K562 (cell line): ENCODE results near the gene TTC8. TPM values are rescaled to one million over a fixed set of nuclear protein-coding genes. Genes with fewer than 3 reads are reported as not detected.

Experiments used
- ATAC-seq: fragments of 200-7000 bp; cut with Tn5 transposase; 3 replicates; pipeline ENCODE4 v1.9.1; 2020; ENCODE audit warnings: moderate library complexity
- BruUV-seq: library from RNA; stranded (reverse); fragments of 400-500 nt; replicated peaks from 2 replicates; lab custom pipeline; 2021; lab: Mats Ljungman, UMichigan
- CTCF ChIA-PET: fragments of 300-600 bp; formaldehyde crosslinking; extraction: SDS; loops from one replicate; lab custom pipeline; 2021; ENCODE audit warnings: low intra/inter-chr PET ratio; lab: Yijun Ruan, JAX
- POLR2A ChIA-PET: fragments of 300-600, 350-650 bp; sonication (Branson Sonifier 250); formaldehyde crosslinking; extraction: SDS; loops from one replicate; lab custom pipeline; 2021; ENCODE audit warnings: antibody characterized with exemption, inconsistent platforms; lab: Yijun Ruan, JAX
- DNase-seq, 4 experiments: peaks; one replicate each; pipeline versions ENCODE4 v3.0.0 to v3.0.0-alpha.2; 2011 to 2018; ENCODE audit warnings: low spot score in 3 of 4, mixed read lengths in 3 of 4; ENCODE audit errors: extremely low read depth in 1 of 4
- FAIRE-seq: peaks from 2 replicates; lab custom pipeline; 2011; peaks lifted over from hg19 to GRCh38; lab: Jason Lieb, UNC
- H2AFZ ChIP-seq: 2 replicates; pipeline ENCODE4 v1.6.0; 2011; ENCODE audit warnings: low read depth, low read length, control low read depth, inconsistent platforms
- H3K27ac ChIP-seq: fragments of 200-600 bp; 3 replicates; pipeline ENCODE4 v1.8.0; 2011; ENCODE audit warnings: low read depth, mild to moderate bottlenecking, control low read depth, inconsistent platforms, low read length, moderate library complexity, mixed read lengths; ENCODE audit errors: extremely low read depth
- H3K27me3 ChIP-seq, 2 experiments: fragments of 300-600 bp in 1 of 2; 2 replicates in 1 of 2; 3 replicates in 1 of 2; pipeline versions ENCODE4 v1.6.0 to v1.8.0; 2011; ENCODE audit warnings: inconsistent platforms in 2 of 2, low read length in 2 of 2, mild to moderate bottlenecking in 1 of 2, mixed read lengths in 1 of 2, moderate library complexity in 1 of 2; ENCODE audit not compliant: control insufficient read depth in 2 of 2, insufficient read depth in 2 of 2
- H3K36me3 ChIP-seq: fragments of 300-600 bp; 3 replicates; pipeline ENCODE4 v1.8.0; 2011; ENCODE audit warnings: mild to moderate bottlenecking, low read length, inconsistent platforms; ENCODE audit not compliant: control insufficient read depth, insufficient read depth
- H3K4me1 ChIP-seq, 2 experiments: fragments of 200-600 bp in 1 of 2; replicated peaks in 1 of 2; 2 replicates in 1 of 2; 3 replicates in 1 of 2; pipeline versions ENCODE4 v1.5.1 to v1.8.0; 2011; ENCODE audit warnings: inconsistent platforms in 2 of 2, low read length in 2 of 2, mild to moderate bottlenecking in 1 of 2, mixed read lengths in 1 of 2, moderate library complexity in 1 of 2; ENCODE audit not compliant: control insufficient read depth in 2 of 2, insufficient read depth in 2 of 2
- H3K4me2 ChIP-seq: 2 replicates; pipeline ENCODE4 v1.6.1; 2011; ENCODE audit warnings: low read length, control low read depth, inconsistent platforms, mixed read lengths; ENCODE audit not compliant: insufficient read depth
- H3K4me3 ChIP-seq: fragments of 200-600 bp; sonication (generic), shearing (Covaris generic); 2 replicates; pipeline ENCODE4 v1.5.1; 2016; ENCODE audit warnings: control low read depth, inconsistent platforms
- H3K79me2 ChIP-seq: fragments of 200-600 bp; 3 replicates; pipeline ENCODE4 v1.8.0; 2011; ENCODE audit warnings: low read length, inconsistent platforms; ENCODE audit not compliant: control insufficient read depth, insufficient read depth
- H3K9ac ChIP-seq, 2 experiments: 2 replicates each; pipeline versions ENCODE4 v1.6.0 to v1.6.1; 2011; ENCODE audit warnings: low read depth in 2 of 2, low read length in 2 of 2, control low read depth in 1 of 2, inconsistent platforms in 1 of 2, mild to moderate bottlenecking in 1 of 2, mixed read lengths in 1 of 2; ENCODE audit not compliant: insufficient read depth in 1 of 2
- H3K9me1 ChIP-seq: one replicate; pipeline ENCODE4 v1.6.0; 2011; ENCODE audit warnings: inconsistent platforms, mild to moderate bottlenecking, low read length, moderate library complexity; ENCODE audit not compliant: control insufficient read depth, insufficient read depth
- H3K9me3 ChIP-seq: replicated peaks from 2 replicates; pipeline ENCODE4 v1.5.1; 2011; ENCODE audit warnings: low read depth, low read length, inconsistent platforms; ENCODE audit not compliant: control insufficient read depth, insufficient read depth
- H4K20me1 ChIP-seq: replicated peaks from 2 replicates; pipeline ENCODE4 v1.6.1; 2011; ENCODE audit warnings: low read length, inconsistent platforms, mixed read lengths; ENCODE audit not compliant: control insufficient read depth, insufficient read depth
- COPS2 ChIP-seq: fragments of 450-650 bp; conservative IDR thresholded peaks from 2 replicates; pipeline ENCODE4 v1.6.1; 2016; ENCODE audit warnings: mild to moderate bottlenecking, moderate library complexity
- KLF6 ChIP-seq: fragments of 250-450 bp; sonication (Bioruptor Pico); IDR thresholded peaks from 2 replicates; pipeline ENCODE4 v1.4.0; 2020; ENCODE audit warnings: mild to moderate bottlenecking, moderate library complexity, borderline replicate concordance
- TEAD2 ChIP-seq: fragments of 450-650 bp; IDR thresholded peaks from 2 replicates; pipeline ENCODE4 v1.6.1; 2016; ENCODE audit warnings: missing genetic modification characterization, control low read depth, missing compliant biosample characterization
- ZC3H8 ChIP-seq: fragments of 450-650 bp; IDR thresholded peaks from 2 replicates; pipeline ENCODE4 v1.6.1; 2017
- ZNF76 ChIP-seq: fragments of 250-450 bp; sonication (Bioruptor Pico); IDR thresholded peaks from 2 replicates; pipeline ENCODE4 v1.4.0; 2020; ENCODE audit warnings: mild to moderate bottlenecking, moderate library complexity, borderline replicate concordance
- WGBS: fragments of 100-300 bp; shearing (Covaris generic); methylation state at CpG from one replicate; pipeline ENCODE4 v1.1.6; 2016; ENCODE audit warnings: low coverage, mixed read lengths; ENCODE audit not compliant: insufficient coverage; ENCODE audit errors: missing lambda C conversion rate; 5-methylcytosine and 5-hydroxymethylcytosine counted together
- in situ Hi-C: fragments of 300-500 bp; cut with MboI; formaldehyde crosslinking; loops from 4 replicates; pipeline ENCODE4 v1.15.0; 2018; ENCODE audit warnings: inconsistent platforms, mixed read lengths
- intact Hi-C: fragments of 100-400 bp; cut with micrococcal nuclease; formaldehyde crosslinking; loops from 2 replicates; pipeline ENCODE4 v1.14.2; 2022
- polyA plus RNA-seq, 8 experiments: library from polyadenylated mRNA; depleted of rRNA in 4 of 8; stranded (reverse) in 5 of 8; unstranded in 3 of 8; fragments of >200 nt; fragmentation: Nextera tagmentation in 2 of 8; fragmentation: Illumina TruSeq in 1 of 8; extraction: Ambion mirVana in 2 of 8; extraction: Trizol in 1 of 8; gene quantifications; 2 replicates each; pipeline versions ENCODE4 v1.2.1 to v1.2.3, GENCODE V29; 2011 to 2014; ENCODE audit warnings: inconsistent platforms in 1 of 8, missing spikeins in 1 of 8
- total RNA-seq, 7 experiments: library from RNA; depleted of rRNA in 6 of 7; stranded (reverse); fragments of >200 nt in 6 of 7; fragmentation: Illumina TruSeq in 2 of 7; extraction: Trizol in 2 of 7; gene quantifications; 2 replicates each; pipeline versions ENCODE4 v1.2.1 to v1.2.3, GENCODE V29; 2011 to 2021; ENCODE audit warnings: low replicate concordance in 1 of 7
- TF ChIP-seq, protein P1 (sequence below): sonication (generic); formaldehyde crosslinking; IDR thresholded peaks from 2 replicates; pipeline ENCODE4 v1.8.1; 2023; ENCODE audit warnings: mild to moderate bottlenecking, missing genetic modification reagents, moderate library complexity

Gene TTC8
- total and polyA plus RNA-seq, 9 of the 15 experiments (the other 6 are each of a cell fraction or from before 2014, with no cell fraction given), result 7.3 to 22.7 (median 9.6) TPM

DNA sequence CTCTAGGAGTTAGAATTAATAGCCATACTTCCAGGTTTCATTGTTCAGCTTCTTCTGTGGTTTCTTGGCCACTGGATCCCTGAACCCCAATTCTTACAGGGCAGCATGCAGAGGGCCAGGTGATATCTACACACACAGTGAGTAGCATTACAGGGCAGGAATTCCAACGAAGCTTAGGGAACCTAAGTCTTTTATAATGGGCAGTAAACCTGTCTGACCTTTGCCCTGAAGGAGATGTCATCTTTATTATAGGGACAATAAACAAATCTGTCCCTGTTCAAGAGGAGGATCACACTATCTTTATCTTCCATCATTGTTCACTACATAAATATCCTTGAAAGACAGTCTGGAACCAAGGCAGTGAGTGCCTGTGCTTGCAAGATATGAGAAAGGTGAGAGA, 20.0 kb upstream of the TTC8 start:
- Histone ChIP-seq H2AFZ (no peak overlapping the region), H3K79me2 (no peaks in the 10 kb centered on the region), H4K20me1 (no peaks in the 10 kb centered on the region), H3K27ac (no peak overlapping the region), H3K27me3 (no peaks in the 10 kb centered on the region), H3K4me2 (no peak overlapping the region), H3K9me3 (no peaks in the 10 kb centered on the region), H3K4me3 (no peak overlapping the region), H3K9ac (no peak overlapping the region), H3K36me3 (no peaks in the 10 kb centered on the region), H3K4me1 (no peaks in the 10 kb centered on the region; a peak in 2 of 5 replicates), H3K9me1 (no peaks in the 10 kb centered on the region)
- no peak for TF ChIP-seq COPS2
- ATAC-seq (no peak), FAIRE-seq (no peak), DNase-seq (no peak)
- no TSS peak for BruUV-seq
- CTCF ChIA-PET, result no interaction called here
- POLR2A ChIA-PET, result no interaction called here
- in situ Hi-C loops (no loop called here), intact Hi-C loops (no loop called here)
- WGBS, result 0% methylated on average over 1 of the region's 1 CpG

DNA sequence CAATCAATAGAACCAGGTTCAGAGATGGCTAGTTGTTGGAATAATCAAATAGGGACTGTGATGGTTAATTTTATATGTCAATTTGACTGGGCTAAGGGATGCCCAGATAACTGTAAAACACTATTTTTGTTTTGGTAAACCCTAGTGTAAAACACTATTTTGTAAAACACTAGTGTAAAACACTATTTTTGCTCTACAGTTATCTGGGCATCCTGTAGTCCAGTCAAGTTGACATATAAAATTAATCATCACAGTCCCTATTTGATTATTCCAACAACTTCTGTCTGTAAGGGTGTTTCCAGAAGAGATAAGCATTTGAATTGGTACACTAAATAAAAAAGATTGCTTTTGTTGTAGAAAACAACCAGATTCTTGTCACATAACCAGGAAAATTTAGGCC, 16.1 kb upstream of the TTC8 start:
- FAIRE-seq, result no peak
- intact Hi-C loops, result no loop called here
- DNase-seq, result no peak
- H3K4me1 ChIP-seq, result no peaks in the 10 kb centered on the region; a peak in 2 of 5 replicates
- BruUV-seq, result no TSS peak
- ChIA-PET CTCF (no interaction called here), POLR2A (no interaction called here)
- no peaks in the 10 kb centered on the region for H4K20me1 ChIP-seq
- no peak overlapping the region for H3K4me2 ChIP-seq
- H3K27me3 ChIP-seq, result no peaks in the 10 kb centered on the region
- ATAC-seq, result no peak
- H3K79me2 ChIP-seq, result no peaks in the 10 kb centered on the region
- H2AFZ ChIP-seq, result no peak overlapping the region
- no peak overlapping the region for H3K27ac ChIP-seq
- TF ChIP-seq ZNF76 (CRISPR knock-in tag), result no peak
- no peak for TF ChIP-seq KLF6
- TF ChIP-seq ZC3H8, result no peak
- no peak for TF ChIP-seq TEAD2 (tag)
- TF ChIP-seq, protein P1, sequence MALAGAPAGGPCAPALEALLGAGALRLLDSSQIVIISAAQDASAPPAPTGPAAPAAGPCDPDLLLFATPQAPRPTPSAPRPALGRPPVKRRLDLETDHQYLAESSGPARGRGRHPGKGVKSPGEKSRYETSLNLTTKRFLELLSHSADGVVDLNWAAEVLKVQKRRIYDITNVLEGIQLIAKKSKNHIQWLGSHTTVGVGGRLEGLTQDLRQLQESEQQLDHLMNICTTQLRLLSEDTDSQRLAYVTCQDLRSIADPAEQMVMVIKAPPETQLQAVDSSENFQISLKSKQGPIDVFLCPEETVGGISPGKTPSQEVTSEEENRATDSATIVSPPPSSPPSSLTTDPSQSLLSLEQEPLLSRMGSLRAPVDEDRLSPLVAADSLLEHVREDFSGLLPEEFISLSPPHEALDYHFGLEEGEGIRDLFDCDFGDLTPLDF (CRISPR knock-in tag), result no peak
- TF ChIP-seq, all 486 proteins: peak for 0
- Histone ChIP-seq H3K9me3 (no peaks in the 10 kb centered on the region), H3K4me3 (no peak overlapping the region), H3K9me1 (no peaks in the 10 kb centered on the region), H3K36me3 (no peaks in the 10 kb centered on the region), H3K9ac (no peak overlapping the region)
- in situ Hi-C loops, result no loop called here
